ENCODE data around the gene PAIP2. TPM values are rescaled to one million over a fixed set of nuclear protein-coding genes. Genes with fewer than 3 reads are reported as not detected.

PAIP2 gene
- total and polyA plus RNA-seq, 2 of the 4 experiments (the other 2 are of a cell fraction) = 41.9 to 59.5 TPM

Small RNAs within 50 kb of the gene (microRNA-seq; reads per million reads assigned to microRNA genes)
- gene RNA5SP195 (ENCODE audit: insufficient read depth, insufficient read length) = not detected

Small RNAs within 50 kb of the gene (small RNA-seq; reads per million reads assigned to genes)
- 0 reads per million in 5 experiments for gene RNA5SP195

Other genes with a start within 250 kb of the PAIP2 start
- 56.1 and 61.4 TPM in 2 replicates for gene SIL1, start 143.5 kb upstream of the PAIP2 start, total RNA-seq (2012; rRNA removed)
- gene SIL1, start 143.5 kb upstream of the PAIP2 start, polyA plus RNA-seq (2012; rRNA removed) = 66.0 and 80.7 TPM in 2 replicates
- 207 and 367 TPM in 2 replicates for gene MATR3, start 48.1 kb upstream of the PAIP2 start, total RNA-seq (2012; rRNA removed)
- 60.0 and 81.4 TPM in 2 replicates for gene MATR3, start 48.1 kb upstream of the PAIP2 start, polyA plus RNA-seq (2012; rRNA removed)
- not detected in 2 replicates for gene SLC23A1, start 41.4 kb downstream of the PAIP2 start, total RNA-seq (2012; rRNA removed)
- gene SLC23A1, start 41.4 kb downstream of the PAIP2 start, polyA plus RNA-seq (2012; rRNA removed) = not detected in 2 replicates
- not detected in 2 replicates for gene MZB1, start 48.1 kb downstream of the PAIP2 start, total RNA-seq (2012; rRNA removed)
- not detected in 2 replicates for gene MZB1, start 48.1 kb downstream of the PAIP2 start, polyA plus RNA-seq (2012; rRNA removed)
- gene PROB1, start 53.2 kb downstream of the PAIP2 start, total RNA-seq (2012; rRNA removed) = under 0.01 TPM in 2 replicates
- 0.36 and 0.38 TPM in 2 replicates for gene PROB1, start 53.2 kb downstream of the PAIP2 start, polyA plus RNA-seq (2012; rRNA removed)
- 4.3 and 4.4 TPM in 2 replicates for gene SPATA24, start 62.2 kb downstream of the PAIP2 start, total RNA-seq (2012; rRNA removed)
- gene SPATA24, start 62.2 kb downstream of the PAIP2 start, polyA plus RNA-seq (2012; rRNA removed) = 3.8 and 4.1 TPM in 2 replicates
- 9.2 and 11.1 TPM in 2 replicates for gene DNAJC18, start 97.7 kb downstream of the PAIP2 start, total RNA-seq (2012; rRNA removed)
- gene DNAJC18, start 97.7 kb downstream of the PAIP2 start, polyA plus RNA-seq (2012; rRNA removed) = 6.3 and 8.5 TPM in 2 replicates
- 3.1 and 3.9 TPM in 2 replicates for gene ECSCR, start 120.9 kb downstream of the PAIP2 start, total RNA-seq (2012; rRNA removed)
- gene ECSCR, start 120.9 kb downstream of the PAIP2 start, polyA plus RNA-seq (2012; rRNA removed) = 3.6 and 3.8 TPM in 2 replicates
- not detected in 2 replicates for gene SMIM33, start 129.2 kb downstream of the PAIP2 start, total RNA-seq (2012; rRNA removed)
- not detected in 2 replicates for gene SMIM33, start 129.2 kb downstream of the PAIP2 start, polyA plus RNA-seq (2012; rRNA removed)
- 18.6 and 20.6 TPM in 2 replicates for gene STING1, start 140.9 kb downstream of the PAIP2 start, total RNA-seq (2012; rRNA removed)
- 61.5 and 63.5 TPM in 2 replicates for gene STING1, start 140.9 kb downstream of the PAIP2 start, polyA plus RNA-seq (2012; rRNA removed)
- gene UBE2D2, start 219.5 kb downstream of the PAIP2 start, total RNA-seq (2012; rRNA removed) = 35.7 and 56.7 TPM in 2 replicates
- 26.9 and 34.4 TPM in 2 replicates for gene UBE2D2, start 219.5 kb downstream of the PAIP2 start, polyA plus RNA-seq (2012; rRNA removed)

Data from IMR-90 (cell line).